Immature natural killer cell (primary cell): Measurements from ENCODE around the gene INSR. TPM values are rescaled to one million over a fixed set of nuclear protein-coding genes. Genes with fewer than 3 reads are reported as not detected.
"Not testable (repeated sequence)": the region's sequence is repeated elsewhere in the genome, so short reads cannot be mapped to it uniquely, and the experiment has no call there.

Experiments
- DNase-seq, 3 donors: peaks; one replicate each; pipeline ENCODE4 v3.0.0; 2022; ENCODE audit warnings: mixed read lengths in 1 of 3
- H3K27ac Mint-ChIP-seq, 6 donors: one replicate each; pipeline ENCODE4 v1.8.0; 2020; ENCODE audit warnings: mixed read lengths in 6 of 6, mild to moderate bottlenecking in 5 of 6, inconsistent platforms in 4 of 6, moderate library complexity in 3 of 6
- H3K27me3 Mint-ChIP-seq, 3 donors: one replicate each; pipeline ENCODE4 v1.8.0; 2020 to 2021; ENCODE audit warnings: low read depth in 3 of 3, mild to moderate bottlenecking in 3 of 3, mixed read lengths in 3 of 3, moderate library complexity in 3 of 3, inconsistent platforms in 1 of 3
- H3K36me3 Mint-ChIP-seq, 3 donors: one replicate each; pipeline ENCODE4 v1.8.0; 2020; ENCODE audit warnings: mixed read lengths in 3 of 3, inconsistent platforms in 2 of 3, mild to moderate bottlenecking in 2 of 3
- H3K4me1 Mint-ChIP-seq, 2 donors: one replicate each; pipeline ENCODE4 v1.8.0; 2020; ENCODE audit warnings: inconsistent platforms in 2 of 2, mild to moderate bottlenecking in 2 of 2, mixed read lengths in 2 of 2, moderate library complexity in 1 of 2
- H3K4me3 Mint-ChIP-seq, 5 donors: one replicate each; pipeline ENCODE4 v1.8.0; 2020; ENCODE audit warnings: mild to moderate bottlenecking in 5 of 5, mixed read lengths in 5 of 5, inconsistent platforms in 3 of 5, moderate library complexity in 3 of 5
- H3K9me3 Mint-ChIP-seq, 6 donors: one replicate each; pipeline ENCODE4 v1.8.0; 2020; ENCODE audit warnings: mild to moderate bottlenecking in 6 of 6, mixed read lengths in 6 of 6, inconsistent platforms in 4 of 6, moderate library complexity in 3 of 6
- polyA plus RNA-seq, 3 donors: library from polyadenylated mRNA; unstranded; fragments of 300-500 nt; fragmentation: Illumina TruSeq; gene quantifications; one replicate each; pipeline ENCODE4 v1.2.3, GENCODE V29; 2021

INSR gene
- polyA plus RNA-seq, 3 donors from 2014 or later, result 0.03 to 0.29 (median 0.04) TPM

- Mint-ChIP-seq H3K27ac (peak overlapping the region in 1 of 6 donors; percentile 24), H3K4me1 (no peaks in the 10 kb centered on the region)
Measured at GRCh38 chr19:7312816-7313215, 18.6 kb upstream of the INSR start.

DNA sequence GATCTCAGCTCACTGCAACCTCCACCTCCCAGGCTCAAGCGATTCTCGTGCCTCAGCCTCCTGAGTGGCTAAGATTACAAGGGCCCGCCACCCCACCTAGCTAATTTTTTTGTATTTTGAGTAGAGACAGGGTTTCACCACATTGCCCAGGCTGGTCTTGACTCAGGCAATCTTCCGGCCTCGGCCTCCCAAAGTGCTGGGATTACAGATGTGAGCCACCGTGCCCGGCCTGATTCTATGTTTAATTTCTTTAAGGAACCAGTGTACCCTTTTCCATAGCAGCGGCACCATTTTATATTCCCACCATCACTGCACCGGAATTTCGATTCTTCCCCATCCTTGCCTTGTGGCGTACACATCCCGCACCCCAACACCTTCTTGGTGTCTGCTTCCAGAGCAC, 17.7 kb upstream of the INSR start:
- H3K36me3 Mint-ChIP-seq, result no peaks in the 10 kb centered on the region
- H3K4me3 Mint-ChIP-seq, result no peak overlapping the region
- peak overlapping the region in 1 of 6 donors; percentile 62 for H3K27ac Mint-ChIP-seq
- H3K27me3 Mint-ChIP-seq, result peaks cover 0 to 7% (median 3%) of the 10 kb centered on the region in 3 donors
- no peaks in the 10 kb centered on the region for H3K9me3 Mint-ChIP-seq
- DNase-seq, result no peak
- H3K4me1 Mint-ChIP-seq, result no peaks in the 10 kb centered on the region

More at GRCh38 chr19:7312816-7313215, 18.6 kb upstream of the INSR start:
- peaks cover 0 to 9% (median 2%) of the 10 kb centered on the region in 3 donors for H3K27me3 Mint-ChIP-seq
- no peaks in the 10 kb centered on the region for H3K9me3 Mint-ChIP-seq
- DNase-seq, result no peak
- H3K36me3 Mint-ChIP-seq, result no peaks in the 10 kb centered on the region
- H3K4me3 Mint-ChIP-seq, result no peak overlapping the region

DNA sequence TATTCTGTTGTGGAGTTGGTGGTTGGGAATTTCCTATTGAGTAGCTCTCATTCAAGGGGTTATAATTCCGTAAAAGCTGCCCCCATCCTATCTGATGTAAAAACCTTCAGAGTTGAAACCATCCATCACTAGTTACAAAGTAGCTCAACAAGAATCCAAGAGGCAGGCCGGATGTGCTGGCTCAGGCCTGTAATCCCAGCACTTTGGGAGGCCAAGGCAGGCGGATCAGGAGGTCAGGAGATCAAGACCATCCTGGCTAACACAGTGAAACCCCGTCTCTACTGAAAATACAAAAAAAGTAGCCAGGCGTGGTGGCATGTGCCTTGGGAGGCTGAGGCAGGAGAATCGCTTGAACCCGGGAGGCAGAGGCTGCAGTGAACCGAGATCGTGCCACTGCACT, 14.1 kb upstream of the INSR start:
- H3K4me1 Mint-ChIP-seq, H3K4me3 Mint-ChIP-seq, DNase-seq, H3K36me3 Mint-ChIP-seq, H3K27ac Mint-ChIP-seq, H3K9me3 Mint-ChIP-seq, H3K27me3 Mint-ChIP-seq: not testable (repeated sequence)

- Mint-ChIP-seq H3K36me3 (no peaks in the 10 kb centered on the region), H3K9me3 (no peaks in the 10 kb centered on the region), H3K27ac (no peak overlapping the region), H3K4me3 (no peak overlapping the region), H3K4me1 (no peaks in the 10 kb centered on the region), H3K27me3 (peaks cover 3 to 5% (median 4%) of the 10 kb centered on the region in 3 donors)
- no peak for DNase-seq
Measured at GRCh38 chr19:7307590-7308218, 13.5 kb upstream of the INSR start.

DNA sequence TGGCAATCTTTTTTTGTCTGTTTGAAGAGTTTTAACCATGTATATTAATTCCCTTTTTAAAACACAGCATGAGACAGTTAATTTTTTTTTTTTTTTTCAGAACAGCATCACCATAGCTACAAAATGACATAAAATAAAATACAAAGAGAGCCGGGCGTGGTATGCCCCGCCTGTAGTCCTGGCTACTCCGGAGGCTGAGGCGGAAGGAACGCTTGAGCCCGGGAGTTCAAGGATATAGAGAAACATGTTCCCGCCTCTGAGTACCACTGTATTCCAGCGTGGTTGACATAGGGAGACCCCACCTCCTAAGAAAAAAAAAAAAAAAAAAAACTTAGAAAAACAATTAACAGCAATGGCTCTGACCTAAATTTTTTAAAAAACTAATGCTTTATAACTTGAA, 10.0 kb upstream of the INSR start:
- H3K4me3 Mint-ChIP-seq, result no peak overlapping the region
- H3K27ac Mint-ChIP-seq, result no peak overlapping the region
- H3K27me3 Mint-ChIP-seq, result peaks cover 4 to 11% (median 6%) of the 10 kb centered on the region in 3 donors
- DNase-seq, result no peak
- H3K9me3 Mint-ChIP-seq, result no peaks in the 10 kb centered on the region
- H3K36me3 Mint-ChIP-seq, result no peaks in the 10 kb centered on the region
- H3K4me1 Mint-ChIP-seq, result no peaks in the 10 kb centered on the region

GRCh38 chr19:7303470-7303869, 9.3 kb upstream of the INSR start:
- Mint-ChIP-seq H3K36me3 (no peaks in the 10 kb centered on the region), H3K27me3 (peaks cover 4 to 11% (median 6%) of the 10 kb centered on the region in 3 donors), H3K27ac (no peak overlapping the region), H3K9me3 (no peaks in the 10 kb centered on the region), H3K4me1 (no peaks in the 10 kb centered on the region), H3K4me3 (no peak overlapping the region)
- no peak for DNase-seq

DNA sequence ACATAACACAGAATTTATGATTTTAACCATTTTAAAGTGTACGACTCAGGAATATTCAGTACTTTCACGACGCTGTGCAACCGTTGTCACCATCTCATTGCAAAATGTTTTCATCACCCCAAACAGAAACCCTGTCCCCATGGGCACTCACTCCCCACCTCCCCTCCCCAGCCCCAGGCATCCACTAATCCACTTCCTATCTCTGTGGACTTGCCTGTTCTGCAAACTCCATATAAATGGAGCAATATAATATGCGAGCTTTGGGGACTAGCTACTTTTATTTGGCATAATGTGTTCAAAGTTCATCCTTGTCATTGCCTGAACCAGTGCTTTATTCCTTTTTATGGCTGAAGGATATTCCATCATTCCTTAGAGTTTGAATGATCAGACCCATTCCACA, 7.3 kb upstream of the INSR start:
- peaks cover 5 to 19% (median 7%) of the 10 kb centered on the region in 3 donors for H3K27me3 Mint-ChIP-seq
- H3K36me3 Mint-ChIP-seq, result no peaks in the 10 kb centered on the region
- H3K27ac Mint-ChIP-seq, result no peak overlapping the region
- H3K9me3 Mint-ChIP-seq, result no peaks in the 10 kb centered on the region
- no peak for DNase-seq
- H3K4me3 Mint-ChIP-seq, result no peak overlapping the region
- H3K4me1 Mint-ChIP-seq, result no peaks in the 10 kb centered on the region

DNA sequence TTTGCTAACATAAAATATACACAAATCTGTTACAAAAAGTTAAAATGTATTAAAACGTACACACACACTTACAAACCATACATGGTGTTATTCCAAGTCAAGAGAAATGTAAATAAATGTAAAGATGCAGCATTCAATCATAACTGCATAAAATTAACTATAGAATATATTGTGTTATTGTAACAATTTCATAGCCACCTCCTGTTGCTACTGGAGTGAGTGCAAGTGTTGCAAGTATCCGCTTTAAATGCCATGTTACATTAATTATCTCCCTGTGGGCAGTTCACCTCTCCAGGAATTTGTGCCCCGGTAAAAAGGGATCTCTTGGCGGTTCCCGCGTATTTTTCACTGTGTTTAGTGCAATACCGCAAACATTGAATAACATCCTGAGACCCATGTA, 3.5 kb upstream of the INSR start:
- Mint-ChIP-seq H3K36me3 (no peaks in the 10 kb centered on the region), H3K4me3 (no peak overlapping the region), H3K27me3 (peaks cover 12 to 29% (median 14%) of the 10 kb centered on the region in 3 donors), H3K4me1 (peaks cover 0 to 5% of the 10 kb centered on the region in 2 donors), H3K9me3 (no peaks in the 10 kb centered on the region), H3K27ac (no peak overlapping the region)
- DNase-seq, result no peak

DNA sequence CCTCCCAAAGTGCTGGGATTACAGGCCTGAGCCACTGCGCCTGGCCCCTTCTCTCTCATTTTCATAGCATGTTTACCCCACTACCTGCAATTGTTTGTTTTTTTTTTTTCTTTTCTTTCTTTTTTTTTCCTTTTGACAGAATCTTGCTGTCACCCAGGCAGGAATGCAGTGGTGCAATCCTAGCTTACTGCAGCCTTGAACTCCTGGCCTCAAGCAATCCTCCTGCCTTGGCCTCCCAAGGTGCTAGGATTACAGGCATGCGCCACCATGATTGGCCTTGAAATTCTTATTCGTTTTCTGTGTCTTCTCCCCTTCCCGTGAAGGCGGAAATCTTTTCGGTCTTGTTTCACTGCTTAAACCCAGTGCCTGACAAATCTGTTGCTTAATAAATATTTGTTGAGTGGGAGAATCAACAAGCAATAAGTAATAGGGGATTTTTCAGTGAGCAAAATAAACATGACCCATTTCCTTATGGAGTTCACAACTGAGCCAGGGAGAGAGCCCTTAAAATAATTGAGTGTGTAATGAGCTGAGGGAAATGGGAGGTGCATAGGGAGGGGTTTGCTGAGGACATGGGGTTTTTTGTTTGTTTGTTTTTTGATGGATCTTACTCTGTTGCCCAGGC, 1.8 kb upstream of the INSR start:
- Mint-ChIP-seq H3K4me3 (peak overlapping the region in 2 of 5 donors; percentile 33 to 40), H3K27me3 (peaks cover 14 to 27% (median 16%) of the 10 kb centered on the region in 3 donors), H3K36me3 (no peaks in the 10 kb centered on the region), H3K9me3 (no peaks in the 10 kb centered on the region), H3K27ac (no peak overlapping the region), H3K4me1 (peaks cover 0 to 5% of the 10 kb centered on the region in 2 donors)
- no peak for DNase-seq

DNA sequence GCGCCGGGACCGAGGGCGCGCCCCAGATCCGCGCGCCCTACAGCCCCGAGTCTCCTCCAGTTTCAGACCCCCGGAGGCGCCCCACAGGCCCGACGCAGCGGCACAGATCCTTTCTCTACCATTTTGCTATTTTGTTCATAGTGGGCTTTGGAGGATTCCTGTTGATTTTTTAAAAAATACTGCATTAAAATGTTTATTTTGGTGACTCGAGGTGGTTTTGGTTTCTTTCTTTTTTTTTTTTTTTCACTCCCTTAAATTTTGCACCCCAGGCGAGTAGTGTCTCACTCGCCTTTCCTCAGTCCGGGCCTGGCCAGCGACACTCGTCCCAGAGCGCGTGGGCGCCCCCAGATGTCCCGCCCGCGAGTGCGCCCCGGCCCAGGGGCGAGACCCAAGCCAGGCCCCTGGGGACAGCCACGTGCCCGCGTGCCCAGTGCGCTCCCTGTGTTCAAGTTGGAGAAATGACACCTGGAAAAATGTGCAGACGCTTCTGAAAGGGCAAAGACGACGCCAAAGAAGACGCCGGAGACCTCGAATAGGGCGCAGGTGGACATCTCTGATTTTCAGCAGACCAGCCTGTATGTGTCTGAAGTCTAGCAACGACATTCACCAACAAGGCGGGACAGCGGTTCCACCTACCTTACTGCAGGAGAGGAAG, 471 bp upstream of the INSR start:
- Mint-ChIP-seq H3K27me3 (peaks cover 12 to 21% (median 15%) of the 10 kb centered on the region in 3 donors), H3K4me1 (peaks cover 0 to 5% of the 10 kb centered on the region in 2 donors), H3K9me3 (no peaks in the 10 kb centered on the region), H3K4me3 (peak overlapping the region; percentile 14 to 71 (median 63)), H3K36me3 (no peaks in the 10 kb centered on the region), H3K27ac (no peak overlapping the region)
- DNase-seq, result no peak

DNA sequence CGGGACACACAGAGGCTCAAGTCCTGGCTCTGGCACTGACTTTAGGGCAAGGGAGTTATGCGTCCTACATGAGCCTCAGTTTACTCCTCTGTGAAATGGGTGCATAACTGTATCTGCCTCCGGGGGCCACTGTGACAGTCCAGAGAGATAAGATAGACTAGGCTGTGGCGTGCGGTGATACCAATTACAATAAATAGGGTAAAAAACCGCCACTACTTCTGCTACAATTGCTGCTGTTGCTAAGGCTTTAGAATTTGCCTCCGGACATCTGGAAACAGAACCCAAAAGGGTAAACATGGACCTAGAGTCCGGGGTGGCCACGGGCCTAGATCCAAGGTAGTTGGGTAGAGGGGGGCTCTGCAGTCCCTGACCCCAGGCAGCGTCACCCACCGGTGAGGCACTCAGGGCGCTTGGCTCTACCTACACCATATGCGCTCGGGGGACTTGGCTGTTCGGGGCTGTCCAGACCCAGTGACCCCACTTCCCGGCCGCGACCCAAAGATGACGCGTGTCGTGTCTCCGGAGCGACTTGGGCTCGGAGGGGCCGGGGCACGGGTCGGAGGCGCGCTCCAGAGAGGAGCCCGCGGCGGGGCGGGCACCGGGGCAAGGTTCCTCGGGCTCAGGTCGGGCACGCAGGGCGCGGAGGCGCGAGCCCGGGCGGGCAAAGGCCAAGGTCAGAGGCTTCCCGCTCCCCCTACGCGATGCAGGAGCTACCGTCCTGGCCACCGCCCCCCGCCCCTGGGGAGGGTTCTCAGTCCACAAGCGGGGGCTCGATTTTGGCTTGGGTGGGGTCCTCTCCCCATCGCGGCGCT, 1.1 kb downstream of the INSR start:
- DNase-seq, result no peak
- H3K9me3 Mint-ChIP-seq, result no peaks in the 10 kb centered on the region
- H3K27me3 Mint-ChIP-seq, result peaks cover 12 to 21% (median 14%) of the 10 kb centered on the region in 3 donors
- peak overlapping the region in 3 of 5 donors; percentile 12 to 31 (median 23) for H3K4me3 Mint-ChIP-seq
- H3K4me1 Mint-ChIP-seq, result peaks cover 0 to 5% of the 10 kb centered on the region in 2 donors
- H3K36me3 Mint-ChIP-seq, result no peaks in the 10 kb centered on the region
- no peak overlapping the region for H3K27ac Mint-ChIP-seq

GRCh38 chr19:7292352-7292949, 1.8 kb downstream of the INSR start:
- no peaks in the 10 kb centered on the region for H3K36me3 Mint-ChIP-seq
- no peak for DNase-seq
- no peaks in the 10 kb centered on the region for H3K9me3 Mint-ChIP-seq
- H3K27ac Mint-ChIP-seq, result no peak overlapping the region
- peaks cover 0 to 5% of the 10 kb centered on the region in 2 donors for H3K4me1 Mint-ChIP-seq
- peak overlapping the region in 3 of 5 donors; percentile 6 to 31 (median 23) for H3K4me3 Mint-ChIP-seq
- peaks cover 12 to 17% (median 14%) of the 10 kb centered on the region in 3 donors for H3K27me3 Mint-ChIP-seq

- no peaks in the 10 kb centered on the region for H3K36me3 Mint-ChIP-seq
- DNase-seq, result no peak
- no peak overlapping the region for H3K4me3 Mint-ChIP-seq
- peak overlapping the region in 1 of 6 donors; percentile 18 for H3K27ac Mint-ChIP-seq
- H3K9me3 Mint-ChIP-seq, result no peaks in the 10 kb centered on the region
- peaks cover 6 to 7% (median 6%) of the 10 kb centered on the region in 3 donors for H3K27me3 Mint-ChIP-seq
- peaks cover 0 to 1% of the 10 kb centered on the region in 2 donors for H3K4me1 Mint-ChIP-seq
Measured at GRCh38 chr19:7288977-7289376, 5.2 kb downstream of the INSR start.
